A673 (cell line): ENCODE measurements around the gene SLC8A3. TPM values are rescaled to one million over a fixed set of nuclear protein-coding genes. Genes with fewer than 3 reads are reported as not detected.

Experiments
- BruUV-seq: library from RNA; stranded (reverse); fragments of 400-500 nt; replicated peaks from 2 replicates; lab custom pipeline; 2021; lab: Mats Ljungman, UMichigan
- CTCF ChIA-PET: fragments of 300-600 bp; sonication (Branson Sonifier 250); formaldehyde crosslinking; loops from one replicate; lab custom pipeline; 2022; ENCODE audit warnings: antibody characterized with exemption; lab: Charles Lee
- POLR2A ChIA-PET: fragments of 300-600 bp; sonication (Branson Sonifier 250); formaldehyde crosslinking; loops from one replicate; lab custom pipeline; 2022; ENCODE audit warnings: antibody characterized with exemption; ENCODE audit not compliant: low non-redundant PET; lab: Charles Lee
- DNase-seq: peaks from one replicate; pipeline ENCODE4 v3.0.0-alpha.2; 2015; ENCODE audit warnings: low spot score
- H3K27ac ChIP-seq: fragments of 200-600 bp; sonication (generic); 2 replicates; pipeline ENCODE4 v1.5.1; 2016; ENCODE audit warnings: mixed run types, low read depth, mild to moderate bottlenecking, mixed read lengths, antibody characterized with exemption, low read length; ENCODE audit not compliant: poor library complexity, severe bottlenecking
- H3K27me3 ChIP-seq: fragments of 200-600 bp; sonication (generic); replicated peaks from 2 replicates; pipeline ENCODE4 v1.6.1; 2017; ENCODE audit warnings: mixed run types, low read depth, mild to moderate bottlenecking, mixed read lengths, antibody characterized with exemption, low read length; ENCODE audit not compliant: insufficient read depth, poor library complexity
- H3K36me3 ChIP-seq: fragments of 200-600 bp; sonication (generic); 2 replicates; pipeline ENCODE4 v1.6.1; 2016; ENCODE audit warnings: mixed run types, mild to moderate bottlenecking, mixed read lengths, antibody characterized with exemption, low read length; ENCODE audit not compliant: insufficient read depth, poor library complexity, severe bottlenecking
- H3K4me1 ChIP-seq: fragments of 200-600 bp; sonication (generic); 2 replicates; pipeline ENCODE4 v1.6.1; 2017; ENCODE audit warnings: mixed run types, mild to moderate bottlenecking, mixed read lengths, antibody characterized with exemption, low read length; ENCODE audit not compliant: insufficient read depth, poor library complexity, severe bottlenecking
- H3K4me3 ChIP-seq: fragments of 200-600 bp; sonication (generic); 2 replicates; pipeline ENCODE4 v1.5.1; 2016; ENCODE audit warnings: low read depth, mixed run types, mild to moderate bottlenecking, mixed read lengths, low read length; ENCODE audit not compliant: poor library complexity, severe bottlenecking
- H3K9me3 ChIP-seq: fragments of 200-600 bp; sonication (generic); 2 replicates; pipeline ENCODE4 v1.6.1; 2016; ENCODE audit warnings: mixed run types, low read depth, mild to moderate bottlenecking, mixed read lengths, antibody characterized with exemption, low read length; ENCODE audit not compliant: poor library complexity, severe bottlenecking
- CTCF ChIP-seq: fragments of 300-800, 200-600 bp; sonication (generic); conservative IDR thresholded peaks from 2 replicates; pipeline ENCODE4 v1.5.1; 2017; ENCODE audit warnings: low read depth, mild to moderate bottlenecking, antibody characterized with exemption, low read length, moderate library complexity, mixed read lengths
- EZH2 ChIP-seq: fragments of 200-600 bp; sonication (generic); IDR thresholded peaks from 2 replicates; pipeline ENCODE4 v1.6.1; 2017; ENCODE audit warnings: borderline replicate concordance, low read depth, mild to moderate bottlenecking, mixed read lengths, antibody characterized with exemption, low read length; ENCODE audit not compliant: poor library complexity, severe bottlenecking
- intact Hi-C: fragments of 100-400 bp; cut with micrococcal nuclease; formaldehyde crosslinking; loops from one replicate; pipeline ENCODE4 v1.10.0; 2022; ENCODE audit not compliant: unreplicated experiment
- total RNA-seq: library from RNA; stranded (reverse); gene quantifications from 2 replicates; pipeline ENCODE4 v1.2.3, GENCODE V29; 2021

The SLC8A3 gene
- total RNA-seq, 1 experiment from 2014 or later: not detected

GRCh38 chr14:70108419-70108818 is 80.3 kb downstream of the SLC8A3 start:
- CTCF ChIA-PET: no interaction called here
- intact Hi-C loops: no loop called here

GRCh38 chr14:70107309-70107708 is 81.4 kb downstream of the SLC8A3 start:
- DNase-seq: no peak
- Histone ChIP-seq H3K4me3 (no peak overlapping the region), H3K36me3 (no peaks in the 10 kb centered on the region), H3K4me1 (no peaks in the 10 kb centered on the region), H3K9me3 (no peaks in the 10 kb centered on the region), H3K27me3 (peaks cover 48% of the 10 kb centered on the region), H3K27ac (no peak overlapping the region)
- TF ChIP-seq CTCF: no peak
- no peak for TF ChIP-seq EZH2
- ChIA-PET POLR2A (no interaction called here), CTCF (no interaction called here)
- BruUV-seq: no TSS peak
- intact Hi-C loops: no loop called here

More at GRCh38 chr14:70108419-70108818, 80.3 kb downstream of the SLC8A3 start:
- H3K27me3 ChIP-seq: peaks cover 39% of the 10 kb centered on the region
- BruUV-seq: no TSS peak
- H3K4me3 ChIP-seq: no peak overlapping the region
- TF ChIP-seq CTCF (no peak), EZH2 (no peak)
- H3K9me3 ChIP-seq: no peaks in the 10 kb centered on the region
- no peak for DNase-seq
- H3K4me1 ChIP-seq: no peaks in the 10 kb centered on the region
- H3K36me3 ChIP-seq: no peaks in the 10 kb centered on the region
- H3K27ac ChIP-seq: no peak overlapping the region
- POLR2A ChIA-PET: no interaction called here

- CTCF ChIA-PET: interaction anchor here (0.7 kb wide), 1 partner anchor 13 kb away, joined by 3 read pairs; no protein-coding TSS in a partner anchor
- intact Hi-C loops: no loop called here
- Histone ChIP-seq H3K27ac (no peak overlapping the region), H3K9me3 (no peaks in the 10 kb centered on the region), H3K27me3 (peaks cover 73% of the 10 kb centered on the region), H3K36me3 (no peaks in the 10 kb centered on the region), H3K4me1 (no peaks in the 10 kb centered on the region), H3K4me3 (no peak overlapping the region)
- BruUV-seq: no TSS peak
- POLR2A ChIA-PET: no interaction called here
- DNase-seq: no peak
- no peak for TF ChIP-seq EZH2
- no peak for TF ChIP-seq CTCF
These were observed 88.7 kb downstream of the SLC8A3 start for GRCh38 chr14:70100071-70100470.
